SK-N-SH (cell line): ENCODE data around the gene MOGAT3. TPM values are rescaled to one million over a fixed set of nuclear protein-coding genes. Genes with fewer than 3 reads are reported as not detected.

Experiments used
- CTCF ChIA-PET: fragments of 300-600, 350-600 bp; formaldehyde crosslinking; extraction: SDS; loops from one replicate; lab custom pipeline; 2021; lab: Yijun Ruan, JAX
- POLR2A ChIA-PET: fragments of 350-600 bp; sonication (Branson Sonifier 250); formaldehyde crosslinking; extraction: SDS; loops from one replicate; lab custom pipeline; 2020; ENCODE audit warnings: antibody characterized with exemption, inconsistent platforms; lab: Yijun Ruan, JAX
- DNase-seq: peaks from one replicate; pipeline ENCODE4 v3.0.0; 2012
- H2AFZ ChIP-seq: fragments of 200-600 bp; sonication (generic); 2 replicates; pipeline ENCODE4 v1.8.1; 2016; ENCODE audit warnings: antibody characterized with exemption, mild to moderate bottlenecking, low read depth
- H3F3A ChIP-seq: fragments of 200-600 bp; sonication (generic); replicated peaks from 2 replicates; pipeline ENCODE3; 2016; ENCODE audit warnings: antibody characterized with exemption, mild to moderate bottlenecking; ENCODE audit not compliant: insufficient read depth
- H3K27ac ChIP-seq, 2 experiments: fragments of 200-500 bp in 1 of 2; fragments of 200-600 bp in 1 of 2; sonication (Bioruptor generic) in 1 of 2; sonication (generic), shearing (Covaris generic) in 1 of 2; 2 replicates each; pipeline versions ENCODE4 v1.5.1 to v1.6.1; 2014 to 2016; ENCODE audit warnings: low read depth in 2 of 2, inconsistent platforms in 1 of 2, low read length in 1 of 2, mild to moderate bottlenecking in 1 of 2, mixed read lengths in 1 of 2
- H3K27me3 ChIP-seq: fragments of 200-600 bp; sonication (generic), shearing (Covaris generic); 2 replicates; pipeline ENCODE4 v1.6.1; 2016; ENCODE audit warnings: mixed run types; ENCODE audit not compliant: insufficient read depth
- H3K36me3 ChIP-seq, 2 experiments: fragments of 200-500 bp in 1 of 2; fragments of 200-600 bp in 1 of 2; sonication (Bioruptor generic) in 1 of 2; sonication (generic) in 1 of 2; replicated peaks in 1 of 2; 2 replicates each; pipeline versions ENCODE3 to v1.5.1; 2014 to 2016; ENCODE audit warnings: low read length in 1 of 2, mild to moderate bottlenecking in 1 of 2; ENCODE audit not compliant: insufficient read depth in 2 of 2, control insufficient read depth in 1 of 2
- H3K4me1 ChIP-seq, 2 experiments: fragments of 200-500 bp in 1 of 2; fragments of 200-600 bp in 1 of 2; sonication (Bioruptor generic) in 1 of 2; sonication (generic), shearing (Covaris generic) in 1 of 2; 2 replicates each; pipeline versions ENCODE4 v1.5.1 to v1.6.1; 2014 to 2016; ENCODE audit warnings: low read depth in 1 of 2, low read length in 1 of 2, mixed run types in 1 of 2; ENCODE audit not compliant: insufficient read depth in 2 of 2, control insufficient read depth in 1 of 2
- H3K4me2 ChIP-seq: fragments of 200-600 bp; sonication (generic), shearing (Covaris generic); 2 replicates; pipeline ENCODE4 v1.6.1; 2017; ENCODE audit warnings: mixed run types
- H3K4me3 ChIP-seq, 2 experiments: fragments of 200-500 bp in 1 of 2; fragments of 200-600 bp in 1 of 2; sonication (Bioruptor generic) in 1 of 2; sonication (generic), shearing (Covaris generic) in 1 of 2; 2 replicates each; pipeline versions ENCODE4 v1.5.1 to v1.8.1; 2014 to 2016; ENCODE audit warnings: low read depth in 2 of 2, inconsistent platforms in 1 of 2, low read length in 1 of 2, mild to moderate bottlenecking in 1 of 2, mixed read lengths in 1 of 2, moderate library complexity in 1 of 2
- H3K79me2 ChIP-seq: fragments of 200-600 bp; sonication (generic); 2 replicates; pipeline ENCODE4 v1.8.1; 2017; ENCODE audit warnings: mild to moderate bottlenecking; ENCODE audit not compliant: insufficient read depth
- H3K9ac ChIP-seq: fragments of 200-600 bp; sonication (generic); 2 replicates; pipeline ENCODE4 v1.6.1; 2017; ENCODE audit warnings: mixed run types
- H3K9me2 ChIP-seq: fragments of 200-600 bp; sonication (generic); 2 replicates; pipeline ENCODE4 v1.6.1; 2017; ENCODE audit warnings: mixed run types
- H3K9me3 ChIP-seq: fragments of 200-600 bp; sonication (generic); 2 replicates; pipeline ENCODE4 v1.6.1; 2017; ENCODE audit warnings: mixed run types, mild to moderate bottlenecking, moderate library complexity
- H4K20me1 ChIP-seq: fragments of 200-600 bp; sonication (generic); 2 replicates; pipeline ENCODE4 v1.6.1; 2017; ENCODE audit warnings: mild to moderate bottlenecking, mixed run types; ENCODE audit not compliant: insufficient read depth
- CTCF ChIP-seq: fragments of 200-600 bp; sonication (generic); IDR thresholded peaks from 2 replicates; pipeline ENCODE4 v1.6.1; 2017; ENCODE audit warnings: antibody characterized with exemption, mild to moderate bottlenecking, moderate library complexity
- EP300 ChIP-seq, 2 experiments: IDR thresholded peaks; 2 replicates each; pipeline versions ENCODE4 v1.4.0 to v1.6.1; 2012; ENCODE audit warnings: borderline replicate concordance in 1 of 2, low read depth in 1 of 2, low read length in 1 of 2
- FOSL2 ChIP-seq: IDR thresholded peaks from 2 replicates; pipeline ENCODE4 v1.4.0; 2012; ENCODE audit warnings: low read depth, mild to moderate bottlenecking, moderate library complexity, borderline replicate concordance
- IRF3 ChIP-seq: fragments of 150-350 bp; IDR thresholded peaks from 2 replicates; pipeline ENCODE4 v1.6.1; 2016; ENCODE audit warnings: mild to moderate bottlenecking, low read depth, low read length
- MAX ChIP-seq: IDR thresholded peaks from 2 replicates; pipeline ENCODE4 v1.4.0; 2012; ENCODE audit warnings: low read depth
- MXI1 ChIP-seq: IDR thresholded peaks from 2 replicates; pipeline ENCODE4 v1.6.1; 2012; ENCODE audit warnings: mild to moderate bottlenecking, low read depth, low read length, improper control_type of control experiment
- POLR2AphosphoS5 ChIP-seq: IDR thresholded peaks from 2 replicates; pipeline ENCODE4 v1.6.1; 2012; ENCODE audit warnings: low read depth, low read length
- REST ChIP-seq: IDR thresholded peaks from 2 replicates; pipeline ENCODE4 v1.6.1; 2012; ENCODE audit warnings: mild to moderate bottlenecking, low read depth, low read length, moderate library complexity
- YY1 ChIP-seq: IDR thresholded peaks from 2 replicates; pipeline ENCODE4 v1.4.0; 2012; ENCODE audit warnings: low read depth, mild to moderate bottlenecking
- WGBS: methylation state at CpG from one replicate; pipeline ENCODE4 v1.1.6; 2017; ENCODE audit warnings: low lambda C conversion rate; 5-methylcytosine and 5-hydroxymethylcytosine counted together
- polyA plus RNA-seq, 3 experiments: library from polyadenylated mRNA; depleted of rRNA; stranded (reverse); fragments of >200 nt; gene quantifications; 2 replicates each; pipeline ENCODE4 v1.2.3, GENCODE V29; 2012

The MOGAT3 gene
- polyA plus RNA-seq, 1 of the 3 experiments (the other 2 are of a cell fraction) = not detected

- TF ChIP-seq POLR2AphosphoS5 (0 out of 2 replicates have a peak, but pooled peaks have one; percentile 20), FOSL2 (peak; percentile 79), REST (no peak), MAX (peak; percentile 66), IRF3 (no peak), MXI1 (no peak), EP300 (IDR thresholded peaks at IDR 0.05; ENCODE audit: borderline replicate concordance in 1 of 2, low read depth in 1 of 2, low read length in 1 of 2) (no peak), YY1 (no peak), CTCF (no peak)
- no peak for DNase-seq
- ChIA-PET CTCF (interaction anchor here (0.7 to 7.2 kb wide), 9 partner anchors 9 to 132 kb away, joined by 3 to 51 read pairs (median 4); partner anchors contain the start of genes AP1S1 and VGF), POLR2A (interaction anchor here (0.6 kb wide), 1 partner anchor 727 kb away, joined by 4 read pairs; no protein-coding TSS in a partner anchor)
- WGBS = 51% methylated on average over 5 of the region's 5 CpGs
- Histone ChIP-seq H3K9me3 (no peaks in the 10 kb centered on the region), H3K4me2 (no peak overlapping the region; the same call in 1 of the 2 replicates), H3K4me3 (no peak overlapping the region), H3K4me1 (peaks cover 0 to 8% of the 10 kb centered on the region in 2 experiments; a peak in 1 of 4 replicates), H3F3A (peaks cover 16% of the 10 kb centered on the region), H3K27ac (peak overlapping the region in 1 of 2 experiments; percentile 37; a peak in 2 of 4 replicates), H4K20me1 (no peaks in the 10 kb centered on the region), H3K27me3 (peaks cover 6% of the 10 kb centered on the region; the same call in 1 of the 2 replicates), H3K9ac (no peak overlapping the region), H3K36me3 (no peaks in the 10 kb centered on the region), H2AFZ (no peak overlapping the region), H3K9me2 (no peaks in the 10 kb centered on the region), H3K79me2 (no peaks in the 10 kb centered on the region)
These were observed 15.5 kb downstream of the MOGAT3 start for GRCh38 chr7:101185258-101185839.
